Measurements from ENCODE around the gene KLLN. TPM values are rescaled to one million over a fixed set of nuclear protein-coding genes. Genes with fewer than 3 reads are reported as not detected.

Gene KLLN
- total RNA-seq, 1 experiment from 2014 or later: 1.4 TPM

DNA sequence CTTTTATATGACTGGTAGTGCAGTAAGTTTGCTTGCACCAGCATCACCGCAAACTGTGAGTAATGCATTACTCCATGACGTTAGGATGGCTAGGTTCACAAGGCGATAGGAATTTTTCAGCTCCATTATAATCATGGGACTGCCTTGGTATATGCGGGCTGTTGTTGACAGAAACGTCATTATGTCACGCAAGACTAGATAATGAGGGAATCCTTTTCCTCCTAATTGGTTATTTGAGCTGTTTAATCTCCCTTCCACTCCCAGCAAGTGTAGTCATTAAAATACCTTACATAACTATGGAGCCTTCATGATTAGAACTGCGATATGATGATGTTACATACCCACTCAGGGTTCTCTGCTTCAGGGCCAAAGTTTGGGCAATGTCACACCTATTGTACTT, 17.3 kb downstream of the KLLN start:
- ATAC-seq (peak; percentile 51), DNase-seq (ENCODE audit: low read depth, low spot score) (peak; percentile 77)
- ChIA-PET CTCF (interaction anchor here (1.0 to 1.4 kb wide), 3 partner anchors 11 to 543 kb away, joined by 3 to 5 read pairs (median 3); no protein-coding TSS in a partner anchor), POLR2A (interaction anchor here (1.3 to 2.8 kb wide), 3 partner anchors 13 to 28 kb away, joined by 3 to 16 read pairs (median 6); partner anchors contain the start of genes ATAD1 and KLLN), RAD21 (ENCODE audit: low non-redundant PET in 1 of 2, low total read pairs in 2 of 2, uncharacterized antibody in 2 of 2, unreplicated experiment in 2 of 2) (interaction anchor here in 1 of 2 experiments (1.2 kb wide), 1 partner anchor 542 kb away, joined by 3 read pairs; no protein-coding TSS in a partner anchor)
- Histone ChIP-seq H3K79me2 (ENCODE audit: insufficient read depth, low read length) (no peaks in the 10 kb centered on the region), H3K36me3 (ENCODE audit: control insufficient read depth in 1 of 2, insufficient read depth in 2 of 2, low read length in 2 of 2) (no peaks in the 10 kb centered on the region), H3K27ac (ENCODE audit: low read depth, low read length) (peak overlapping the region; percentile 54; the same call in 1 of the 2 replicates), H3K4me1 (ENCODE audit: control insufficient read depth in 1 of 2, insufficient read depth in 2 of 2, low read length in 2 of 2) (peaks cover 37 to 66% of the 10 kb centered on the region in 2 experiments), H3K4me2 (ENCODE audit: low read length) (peak overlapping the region; percentile 69), H3K9me2 (ENCODE audit: insufficient read depth) (no peaks in the 10 kb centered on the region), H2AFZ (ENCODE audit: low read depth, low read length, poor library complexity, severe bottlenecking) (peak overlapping the region; percentile 96), H3K9ac (ENCODE audit: low read length) (peak overlapping the region; percentile 46), H3K4me3 (replicated peaks in 1 of 2; ENCODE audit: low read depth in 1 of 2, low read length in 2 of 2) (peak overlapping the region in 1 of 2 experiments; percentile 34; a peak in 2 of 4 replicates), H4K20me1 (ENCODE audit: insufficient read depth) (no peaks in the 10 kb centered on the region), H3K27me3 (ENCODE audit: insufficient read depth, low read length) (no peaks in the 10 kb centered on the region), H3K9me3 (ENCODE audit: control insufficient read depth in 1 of 2, insufficient read depth in 1 of 2, low read depth in 1 of 2, low read length in 2 of 2) (no peaks in the 10 kb centered on the region)
- no TSS peak for BruUV-seq (replicated peaks)
- intact Hi-C loops (cut with micrococcal nuclease): no loop called here
- TF ChIP-seq SP1 (IDR thresholded peaks at IDR 0.05; ENCODE audit: low read depth) (peak; percentile 39; the same call in 1 of the 2 replicates), POLR2AphosphoS5 (IDR thresholded peaks at IDR 0.05; ENCODE audit: low read depth, low read length) (no peak), EZH2phosphoT487 (IDR thresholded peaks at IDR 0.05; ENCODE audit: borderline replicate concordance) (no peak), CEBPB (IDR thresholded peaks at IDR 0.05; ENCODE audit: low read depth) (peak; percentile 11; the same call in 1 of the 2 replicates), YY1 (IDR thresholded peaks at IDR 0.05; ENCODE audit: extremely low read depth, insufficient replicate concordance, low read depth, low read length) (no peak), SIN3A (IDR thresholded peaks at IDR 0.05; ENCODE audit: low read depth) (no peak), REST (IDR thresholded peaks at IDR 0.05; ENCODE audit: low read depth) (no peak), RAD21 (IDR thresholded peaks at IDR 0.05; ENCODE audit: low read depth) (no peak), EGR1 (IDR thresholded peaks at IDR 0.05; ENCODE audit: low read depth) (no peak), FOSL1 (IDR thresholded peaks at IDR 0.05; ENCODE audit: low read depth) (peak; percentile 46; the same call in 1 of the 2 replicates), ZNF274 (IDR thresholded peaks at IDR 0.05; ENCODE audit: low read depth, low read length) (no peak), JUND (IDR thresholded peaks at IDR 0.05) (peak; percentile 56), CBX3 (IDR thresholded peaks at IDR 0.05; ENCODE audit: low read depth) (peak; percentile 48), SRF (IDR thresholded peaks at IDR 0.05; ENCODE audit: low read depth) (no peak), TCF7L2 (IDR thresholded peaks at IDR 0.05; ENCODE audit: borderline replicate concordance, extremely low read depth, insufficient read depth, insufficient read length) (no peak), EZH2 (IDR thresholded peaks at IDR 0.05) (no peak), POLR2A (IDR thresholded peaks at IDR 0.05; ENCODE audit: borderline replicate concordance, extremely low read depth, insufficient read depth, insufficient read length) (no peak)
- TF ChIP-seq, protein P1, sequence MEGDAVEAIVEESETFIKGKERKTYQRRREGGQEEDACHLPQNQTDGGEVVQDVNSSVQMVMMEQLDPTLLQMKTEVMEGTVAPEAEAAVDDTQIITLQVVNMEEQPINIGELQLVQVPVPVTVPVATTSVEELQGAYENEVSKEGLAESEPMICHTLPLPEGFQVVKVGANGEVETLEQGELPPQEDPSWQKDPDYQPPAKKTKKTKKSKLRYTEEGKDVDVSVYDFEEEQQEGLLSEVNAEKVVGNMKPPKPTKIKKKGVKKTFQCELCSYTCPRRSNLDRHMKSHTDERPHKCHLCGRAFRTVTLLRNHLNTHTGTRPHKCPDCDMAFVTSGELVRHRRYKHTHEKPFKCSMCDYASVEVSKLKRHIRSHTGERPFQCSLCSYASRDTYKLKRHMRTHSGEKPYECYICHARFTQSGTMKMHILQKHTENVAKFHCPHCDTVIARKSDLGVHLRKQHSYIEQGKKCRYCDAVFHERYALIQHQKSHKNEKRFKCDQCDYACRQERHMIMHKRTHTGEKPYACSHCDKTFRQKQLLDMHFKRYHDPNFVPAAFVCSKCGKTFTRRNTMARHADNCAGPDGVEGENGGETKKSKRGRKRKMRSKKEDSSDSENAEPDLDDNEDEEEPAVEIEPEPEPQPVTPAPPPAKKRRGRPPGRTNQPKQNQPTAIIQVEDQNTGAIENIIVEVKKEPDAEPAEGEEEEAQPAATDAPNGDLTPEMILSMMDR (IDR thresholded peaks at IDR 0.05 in 2 of 3, conservative IDR thresholded peaks at IDR 0.05 in 1 of 3; ENCODE audit: borderline replicate concordance in 1 of 3, insufficient read depth in 1 of 3, low read depth in 2 of 3, low read length in 2 of 3): no peak
- TF ChIP-seq, protein P2, sequence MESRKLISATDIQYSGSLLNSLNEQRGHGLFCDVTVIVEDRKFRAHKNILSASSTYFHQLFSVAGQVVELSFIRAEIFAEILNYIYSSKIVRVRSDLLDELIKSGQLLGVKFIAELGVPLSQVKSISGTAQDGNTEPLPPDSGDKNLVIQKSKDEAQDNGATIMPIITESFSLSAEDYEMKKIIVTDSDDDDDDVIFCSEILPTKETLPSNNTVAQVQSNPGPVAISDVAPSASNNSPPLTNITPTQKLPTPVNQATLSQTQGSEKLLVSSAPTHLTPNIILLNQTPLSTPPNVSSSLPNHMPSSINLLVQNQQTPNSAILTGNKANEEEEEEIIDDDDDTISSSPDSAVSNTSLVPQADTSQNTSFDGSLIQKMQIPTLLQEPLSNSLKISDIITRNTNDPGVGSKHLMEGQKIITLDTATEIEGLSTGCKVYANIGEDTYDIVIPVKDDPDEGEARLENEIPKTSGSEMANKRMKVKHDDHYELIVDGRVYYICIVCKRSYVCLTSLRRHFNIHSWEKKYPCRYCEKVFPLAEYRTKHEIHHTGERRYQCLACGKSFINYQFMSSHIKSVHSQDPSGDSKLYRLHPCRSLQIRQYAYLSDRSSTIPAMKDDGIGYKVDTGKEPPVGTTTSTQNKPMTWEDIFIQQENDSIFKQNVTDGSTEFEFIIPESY (IDR thresholded peaks at IDR 0.05; ENCODE audit: extremely low read depth, insufficient replicate concordance, low read length): no peak
- TF ChIP-seq, protein P3, sequence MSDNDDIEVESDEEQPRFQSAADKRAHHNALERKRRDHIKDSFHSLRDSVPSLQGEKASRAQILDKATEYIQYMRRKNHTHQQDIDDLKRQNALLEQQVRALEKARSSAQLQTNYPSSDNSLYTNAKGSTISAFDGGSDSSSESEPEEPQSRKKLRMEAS (IDR thresholded peaks at IDR 0.05): no peak

Data from HCT116 (cell line).